Naive thymus-derived CD8-positive, alpha-beta T cell (primary cell): ENCODE measurements around the gene DTNB. TPM values are rescaled to one million over a fixed set of nuclear protein-coding genes. Genes with fewer than 3 reads are reported as not detected.
"Not testable (repeated sequence)": the region's sequence is repeated elsewhere in the genome, so short reads cannot be mapped to it uniquely, and the experiment has no call there.

Experiments
- ATAC-seq, 2 donors: fragments of 150-1000 bp; cut with Tn5 transposase in 1 of 2; sonication (Bioruptor Pico), chemical (Tn5 transposase) in 1 of 2; 1 replicate in 1 of 2; 2 replicates in 1 of 2; pipeline ENCODE4 v1.10.0; 2021; ENCODE audit warnings: mild to moderate bottlenecking in 2 of 2, moderate library complexity in 2 of 2
- POLR2A ChIA-PET: fragments of 350-600 bp; sonication (Branson Sonifier 250); formaldehyde crosslinking; loops from one replicate; lab custom pipeline; 2021; ENCODE audit warnings: antibody characterized with exemption; lab: Charles Lee
- DNase-seq, 10 donors: peaks; one replicate each; pipeline versions ENCODE4 v3.0.0 to v3.0.0-alpha.2; 2020 to 2022
- H3K27ac Mint-ChIP-seq, 10 donors: one replicate each; pipeline ENCODE4 v1.8.0; 2020 to 2022; ENCODE audit warnings: mild to moderate bottlenecking in 10 of 10, mixed read lengths in 10 of 10, moderate library complexity in 4 of 10, inconsistent platforms in 1 of 10
- H3K27me3 Mint-ChIP-seq, 5 donors: one replicate each; pipeline ENCODE4 v1.8.0; 2021 to 2022; ENCODE audit warnings: mixed read lengths in 5 of 5
- H3K36me3 Mint-ChIP-seq, 3 donors: one replicate each; pipeline ENCODE4 v1.8.0; 2020 to 2022; ENCODE audit warnings: mixed read lengths in 3 of 3, mild to moderate bottlenecking in 2 of 3, inconsistent platforms in 1 of 3
- H3K4me1 Mint-ChIP-seq, 4 donors: one replicate each; pipeline ENCODE4 v1.8.0; 2021 to 2022; ENCODE audit warnings: mixed read lengths in 4 of 4
- H3K4me3 Mint-ChIP-seq, 10 donors: one replicate each; pipeline ENCODE4 v1.8.0; 2020 to 2022; ENCODE audit warnings: mild to moderate bottlenecking in 10 of 10, mixed read lengths in 10 of 10, moderate library complexity in 6 of 10, inconsistent platforms in 1 of 10
- H3K9me3 Mint-ChIP-seq, 9 donors: one replicate each; pipeline ENCODE4 v1.8.0; 2020 to 2022; ENCODE audit warnings: mixed read lengths in 9 of 9, mild to moderate bottlenecking in 3 of 9, inconsistent platforms in 1 of 9, moderate library complexity in 1 of 9
- polyA plus RNA-seq, 3 donors: library from polyadenylated mRNA; unstranded; fragments of 300-500 nt; fragmentation: Illumina TruSeq; gene quantifications; one replicate each; pipeline ENCODE4 v1.2.3, GENCODE V29; 2021
- total RNA-seq, 8 experiments: library from RNA in 2 of 8; stranded (reverse) in 2 of 8; gene quantifications; one replicate each; pipeline ENCODE4 v1.2.3 and lab custom pipeline; 2021 to 2026

The DTNB gene
- total and polyA plus RNA-seq, 5 experiments from 2014 or later = 16.3 to 41.5 (median 18.4) TPM

DNA sequence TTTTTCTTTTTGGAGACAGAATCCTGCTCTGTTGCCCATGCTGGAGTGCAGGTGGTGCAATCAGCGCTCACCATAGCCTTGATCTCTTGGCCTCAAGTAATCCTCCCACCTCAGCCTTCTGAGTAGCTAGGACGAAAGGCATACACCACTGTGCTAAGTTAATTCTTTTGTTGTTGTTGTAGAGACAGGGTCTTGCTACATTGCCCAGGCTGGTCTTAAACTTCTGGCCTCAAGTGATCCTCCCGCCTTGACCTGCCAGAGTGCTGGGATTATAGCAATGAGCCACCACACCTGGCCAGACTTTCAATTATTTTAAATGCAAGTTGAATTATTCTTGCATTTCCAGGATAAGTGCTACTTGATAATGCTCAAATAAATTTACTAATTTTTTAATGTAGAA is 126.5 kb downstream of the DTNB start:
- DNase-seq (no peak), ATAC-seq (no peak)
- Mint-ChIP-seq H3K27ac (peak overlapping the region in 1 of 10 donors; percentile 29), H3K36me3 (peaks cover 0 to 8% (median 3%) of the 10 kb centered on the region in 3 donors), H3K4me1 (peaks cover 0 to 3% (median 0%) of the 10 kb centered on the region in 4 donors), H3K9me3 (no peaks in the 10 kb centered on the region), H3K4me3 (no peak overlapping the region), H3K27me3 (no peaks in the 10 kb centered on the region)
- POLR2A ChIA-PET = no interaction called here

GRCh38 chr2:25545899-25546298 is 127.5 kb downstream of the DTNB start:
- POLR2A ChIA-PET = no interaction called here
- Mint-ChIP-seq H3K4me3 (no peak overlapping the region), H3K4me1 (peaks cover 0 to 3% (median 0%) of the 10 kb centered on the region in 4 donors), H3K27me3 (no peaks in the 10 kb centered on the region), H3K27ac (no peak overlapping the region), H3K36me3 (peaks cover 0 to 3% (median under 1%) of the 10 kb centered on the region in 3 donors), H3K9me3 (no peaks in the 10 kb centered on the region)
- DNase-seq (no peak), ATAC-seq (no peak)

DNA sequence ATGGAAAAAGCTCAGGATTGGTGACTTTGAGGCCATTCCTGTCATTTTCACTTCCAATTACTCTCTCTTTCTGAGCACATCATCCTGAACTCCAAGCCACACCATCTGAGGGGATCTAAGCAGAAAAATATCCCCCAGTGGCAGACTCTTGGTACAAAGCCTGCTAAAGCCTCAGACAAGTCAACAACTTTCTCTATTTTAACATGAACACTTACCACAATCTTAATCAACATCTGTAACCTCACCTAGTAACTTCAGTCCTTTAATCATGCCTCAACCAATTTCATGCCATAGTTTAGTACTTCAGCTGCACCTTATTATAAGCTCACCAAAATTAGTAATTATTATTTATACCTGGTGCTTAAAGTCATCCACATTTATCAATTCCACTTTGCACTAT is 128.9 kb downstream of the DTNB start:
- no peaks in the 10 kb centered on the region for H3K9me3 Mint-ChIP-seq
- POLR2A ChIA-PET = no interaction called here
- H3K4me3 Mint-ChIP-seq = no peak overlapping the region
- H3K36me3 Mint-ChIP-seq = peaks cover 0 to 2% (median 0%) of the 10 kb centered on the region in 3 donors
- DNase-seq = no peak
- H3K27ac Mint-ChIP-seq = no peak overlapping the region
- peaks cover 0 to 3% (median 0%) of the 10 kb centered on the region in 4 donors for H3K4me1 Mint-ChIP-seq
- no peaks in the 10 kb centered on the region for H3K27me3 Mint-ChIP-seq
- ATAC-seq = no peak

DNA sequence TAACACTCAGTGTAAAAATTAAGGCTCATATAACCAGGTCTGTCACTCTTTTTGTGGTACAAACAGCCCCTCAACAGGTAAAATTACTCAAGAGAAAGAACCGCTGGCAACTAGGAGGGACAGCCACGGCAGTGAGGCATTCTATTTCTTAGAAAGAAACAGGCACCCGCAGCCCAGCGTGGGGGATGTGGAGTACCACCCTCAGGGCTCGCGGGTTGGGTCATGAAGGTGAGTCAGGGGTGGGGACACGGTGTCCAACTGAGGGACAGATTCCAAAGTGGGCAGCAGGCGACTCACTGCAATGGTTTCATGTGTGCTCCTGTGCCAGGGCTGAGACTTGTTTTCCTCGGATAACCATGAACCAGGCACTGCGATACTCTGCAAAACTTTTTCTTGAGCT is 129.4 kb downstream of the DTNB start:
- ATAC-seq (no peak), DNase-seq (no peak)
- no peak overlapping the region for H3K4me3 Mint-ChIP-seq
- no peak overlapping the region for H3K27ac Mint-ChIP-seq
- H3K4me1 Mint-ChIP-seq = peaks cover 0 to 3% (median 0%) of the 10 kb centered on the region in 4 donors
- no peaks in the 10 kb centered on the region for H3K9me3 Mint-ChIP-seq
- H3K36me3 Mint-ChIP-seq = peaks cover 0 to 2% (median 0%) of the 10 kb centered on the region in 3 donors
- POLR2A ChIA-PET = no interaction called here
- H3K27me3 Mint-ChIP-seq = no peaks in the 10 kb centered on the region

GRCh38 chr2:25541378-25541777 is 132.0 kb downstream of the DTNB start:
- no peak overlapping the region for H3K27ac Mint-ChIP-seq
- H3K36me3 Mint-ChIP-seq = peaks cover 0 to 4% (median 0%) of the 10 kb centered on the region in 3 donors
- no peak overlapping the region for H3K4me3 Mint-ChIP-seq
- ATAC-seq (no peak), DNase-seq (no peak)
- H3K4me1 Mint-ChIP-seq = peaks cover 0 to 3% (median 0%) of the 10 kb centered on the region in 4 donors
- H3K9me3 Mint-ChIP-seq = no peaks in the 10 kb centered on the region
- POLR2A ChIA-PET = no interaction called here
- H3K27me3 Mint-ChIP-seq = no peaks in the 10 kb centered on the region

DNA sequence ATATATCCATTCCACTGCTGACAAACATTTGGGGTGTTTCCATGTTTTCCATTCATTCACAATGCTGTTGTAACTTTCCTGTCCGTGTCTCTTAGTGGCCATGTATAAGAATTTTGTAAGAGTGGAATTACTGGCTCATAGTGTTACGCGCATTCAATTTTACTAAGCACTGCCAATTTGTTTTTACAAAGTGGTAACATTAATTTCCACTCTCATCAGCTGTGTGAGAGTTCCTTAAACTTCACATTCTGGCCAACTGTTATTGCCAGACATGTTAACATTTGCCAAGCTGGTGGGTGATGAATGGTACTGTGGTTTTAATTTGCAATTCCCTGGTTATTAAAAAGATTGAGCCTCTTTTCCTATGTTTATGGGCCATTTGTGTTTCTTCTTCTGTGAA is 134.2 kb downstream of the DTNB start:
- Mint-ChIP-seq H3K9me3 (no peaks in the 10 kb centered on the region), H3K36me3 (peaks cover 0 to 7% (median 3%) of the 10 kb centered on the region in 3 donors), H3K27ac (no peak overlapping the region), H3K4me3 (no peak overlapping the region), H3K4me1 (no peaks in the 10 kb centered on the region), H3K27me3 (no peaks in the 10 kb centered on the region)
- DNase-seq (no peak), ATAC-seq (no peak)
- POLR2A ChIA-PET = no interaction called here

DNA sequence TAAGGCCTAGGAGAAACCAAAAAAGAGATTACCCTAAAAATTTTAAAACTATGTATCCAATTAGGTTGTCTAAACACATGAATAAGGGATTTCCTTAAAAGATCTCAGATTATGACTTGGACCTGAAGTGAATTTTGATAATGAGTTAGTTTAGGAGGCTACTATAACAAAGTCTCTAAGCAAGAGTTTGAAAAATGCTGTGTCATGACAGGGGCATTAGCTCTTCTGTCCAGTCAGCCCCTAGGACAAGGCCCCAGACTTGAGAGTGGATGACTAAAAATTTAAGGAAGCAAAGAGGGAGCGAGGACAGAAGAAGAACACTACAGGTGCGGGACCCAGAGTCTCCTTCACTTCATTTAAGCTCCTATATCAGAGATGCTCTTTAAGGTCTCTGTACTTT is 135.9 kb downstream of the DTNB start:
- Mint-ChIP-seq H3K9me3 (no peaks in the 10 kb centered on the region), H3K27me3 (no peaks in the 10 kb centered on the region), H3K4me1 (no peaks in the 10 kb centered on the region), H3K27ac (peak overlapping the region in 1 of 10 donors; percentile 22), H3K36me3 (peaks cover 0 to 7% (median 3%) of the 10 kb centered on the region in 3 donors), H3K4me3 (no peak overlapping the region)
- DNase-seq (no peak), ATAC-seq (no peak)
- POLR2A ChIA-PET = no interaction called here

DNA sequence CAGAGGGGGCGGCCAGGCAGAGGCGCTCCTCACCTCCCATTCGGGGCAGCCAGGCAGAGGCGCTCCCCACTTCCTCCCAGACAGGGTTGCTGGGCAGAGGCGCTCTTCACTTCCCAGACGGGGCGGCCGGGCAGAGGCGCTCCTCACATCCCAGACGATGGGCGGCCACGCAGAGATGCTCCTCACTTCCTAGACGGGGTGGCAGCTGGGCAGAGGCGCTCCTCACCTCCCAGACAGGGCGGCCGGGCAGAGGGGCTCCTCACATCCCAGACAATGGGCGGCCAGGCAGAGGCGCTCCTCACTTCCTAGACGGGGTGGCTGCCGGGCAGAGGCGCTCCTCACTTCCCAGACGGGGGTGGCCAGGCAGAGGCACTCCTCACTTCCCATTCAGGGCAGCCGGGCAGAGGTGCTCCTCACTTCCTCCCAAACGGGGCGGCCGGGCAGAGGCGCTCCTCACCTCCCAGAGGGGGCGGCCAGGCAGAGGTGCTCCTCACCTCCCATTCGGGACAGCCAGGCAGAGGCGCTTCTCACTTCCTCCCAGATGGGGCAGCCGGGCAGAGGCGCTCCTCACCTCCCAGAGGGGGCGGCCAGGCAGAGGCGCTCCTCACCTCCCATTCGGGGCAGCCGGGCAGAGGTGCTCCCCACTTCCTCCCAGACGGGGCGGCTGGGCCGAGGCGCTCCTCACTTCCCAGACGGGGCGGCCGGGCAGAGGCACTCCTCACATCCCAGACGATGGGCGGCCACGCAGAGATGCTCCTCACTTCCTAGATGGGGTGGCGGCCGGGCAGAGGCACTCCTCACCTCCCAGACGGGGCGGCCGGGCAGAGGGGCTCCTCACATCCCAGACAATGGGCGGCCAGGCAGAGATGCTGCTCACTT is 137.7 kb downstream of the DTNB start:
- not testable (repeated sequence) for H3K27me3 Mint-ChIP-seq, H3K4me1 Mint-ChIP-seq

GRCh38 chr2:25534937-25535336 is 138.4 kb downstream of the DTNB start:
- H3K4me3 Mint-ChIP-seq, H3K36me3 Mint-ChIP-seq, ATAC-seq, H3K27me3 Mint-ChIP-seq, H3K4me1 Mint-ChIP-seq, DNase-seq, H3K9me3 Mint-ChIP-seq, H3K27ac Mint-ChIP-seq, POLR2A ChIA-PET: not testable (repeated sequence)

More for the DNA sequence above, 137.7 kb downstream of the DTNB start:
- H3K4me3 Mint-ChIP-seq, DNase-seq, POLR2A ChIA-PET, H3K27ac Mint-ChIP-seq, H3K36me3 Mint-ChIP-seq, H3K9me3 Mint-ChIP-seq, ATAC-seq: not testable (repeated sequence)

DNA sequence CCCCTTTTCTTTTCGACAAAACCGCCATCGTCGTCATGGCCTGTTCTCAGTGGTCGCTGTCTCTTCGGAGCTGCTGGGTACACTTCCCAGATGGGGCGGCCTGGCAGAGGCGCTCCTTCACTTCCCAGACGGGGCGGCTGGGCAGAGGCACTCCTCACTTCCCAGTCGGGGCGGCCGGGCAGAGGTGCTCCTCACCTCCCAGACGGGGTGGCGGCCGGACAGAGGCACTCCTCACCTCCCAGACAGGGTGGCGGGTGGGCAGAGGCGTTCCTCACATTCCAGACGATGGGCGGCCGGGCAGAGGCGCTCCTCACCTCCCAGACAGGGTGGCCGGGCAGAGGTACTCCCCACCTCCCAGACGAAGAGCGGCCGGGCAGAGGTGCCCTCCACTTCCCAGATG is 138.9 kb downstream of the DTNB start:
- POLR2A ChIA-PET = no interaction called here
- Mint-ChIP-seq H3K36me3 (peaks cover 3 to 11% (median 5%) of the 10 kb centered on the region in 3 donors), H3K9me3 (no peaks in the 10 kb centered on the region), H3K4me3 (no peak overlapping the region), H3K27ac (no peak overlapping the region), H3K27me3 (no peaks in the 10 kb centered on the region), H3K4me1 (peaks cover 0 to 6% (median 3%) of the 10 kb centered on the region in 4 donors)
- ATAC-seq = no peak
- no peak for DNase-seq

GRCh38 chr2:25533771-25534170 is 139.6 kb downstream of the DTNB start:
- DNase-seq, ATAC-seq, H3K27me3 Mint-ChIP-seq, H3K4me3 Mint-ChIP-seq, POLR2A ChIA-PET, H3K9me3 Mint-ChIP-seq, H3K4me1 Mint-ChIP-seq: not testable (repeated sequence)
- Mint-ChIP-seq H3K36me3 (peaks cover 4 to 18% (median 5%) of the 10 kb centered on the region in 3 donors), H3K27ac (peak overlapping the region in 1 of 10 donors; percentile 31)

DNA sequence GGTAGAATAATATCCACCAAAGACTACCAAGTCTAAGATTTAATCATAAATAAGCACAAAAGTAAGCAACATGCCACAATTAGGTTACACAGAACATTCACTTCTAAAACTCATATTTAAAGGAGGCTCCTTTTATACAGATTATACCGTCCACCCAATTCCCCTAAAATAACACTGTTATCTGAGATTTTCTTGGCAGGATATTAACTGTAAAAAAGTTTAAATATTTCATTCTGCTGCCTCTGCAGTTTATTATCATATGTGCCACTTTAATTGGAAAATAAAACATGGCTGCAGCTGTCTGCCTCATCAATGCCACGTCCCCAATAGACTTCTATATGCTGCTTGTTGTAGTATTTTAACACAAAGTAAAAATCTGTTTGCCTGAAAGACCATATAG is 140.9 kb downstream of the DTNB start:
- Mint-ChIP-seq H3K4me1 (peaks cover 0 to 6% (median 3%) of the 10 kb centered on the region in 4 donors), H3K4me3 (no peak overlapping the region), H3K27me3 (no peaks in the 10 kb centered on the region), H3K27ac (no peak overlapping the region), H3K9me3 (no peaks in the 10 kb centered on the region), H3K36me3 (peaks cover 4 to 22% (median 5%) of the 10 kb centered on the region in 3 donors)
- POLR2A ChIA-PET = no interaction called here
- DNase-seq (no peak), ATAC-seq (no peak)

- Mint-ChIP-seq H3K4me3 (no peak overlapping the region), H3K36me3 (peaks cover 0 to 24% (median 4%) of the 10 kb centered on the region in 3 donors), H3K27me3 (no peaks in the 10 kb centered on the region), H3K4me1 (peaks cover 0 to 6% (median 3%) of the 10 kb centered on the region in 4 donors), H3K9me3 (no peaks in the 10 kb centered on the region), H3K27ac (peak overlapping the region in 1 of 10 donors; percentile 39)
- POLR2A ChIA-PET = no interaction called here
- DNase-seq (no peak), ATAC-seq (no peak)
These were observed 144.3 kb downstream of the DTNB start for GRCh38 chr2:25529034-25529433.
